NK-92 (cell line): ENCODE measurements around the gene GABRD.
"Not testable (repeated sequence)": the region's sequence is repeated elsewhere in the genome, so short reads cannot be mapped to it uniquely, and the experiment has no call there.

ENCODE experiments used
- DNase-seq: peaks from one replicate; lab custom pipeline; 2025; ENCODE audit not compliant: unreplicated experiment; lab: John Stamatoyannopoulos, UW

GABRD gene, protein sequence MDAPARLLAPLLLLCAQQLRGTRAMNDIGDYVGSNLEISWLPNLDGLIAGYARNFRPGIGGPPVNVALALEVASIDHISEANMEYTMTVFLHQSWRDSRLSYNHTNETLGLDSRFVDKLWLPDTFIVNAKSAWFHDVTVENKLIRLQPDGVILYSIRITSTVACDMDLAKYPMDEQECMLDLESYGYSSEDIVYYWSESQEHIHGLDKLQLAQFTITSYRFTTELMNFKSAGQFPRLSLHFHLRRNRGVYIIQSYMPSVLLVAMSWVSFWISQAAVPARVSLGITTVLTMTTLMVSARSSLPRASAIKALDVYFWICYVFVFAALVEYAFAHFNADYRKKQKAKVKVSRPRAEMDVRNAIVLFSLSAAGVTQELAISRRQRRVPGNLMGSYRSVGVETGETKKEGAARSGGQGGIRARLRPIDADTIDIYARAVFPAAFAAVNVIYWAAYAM

DNA sequence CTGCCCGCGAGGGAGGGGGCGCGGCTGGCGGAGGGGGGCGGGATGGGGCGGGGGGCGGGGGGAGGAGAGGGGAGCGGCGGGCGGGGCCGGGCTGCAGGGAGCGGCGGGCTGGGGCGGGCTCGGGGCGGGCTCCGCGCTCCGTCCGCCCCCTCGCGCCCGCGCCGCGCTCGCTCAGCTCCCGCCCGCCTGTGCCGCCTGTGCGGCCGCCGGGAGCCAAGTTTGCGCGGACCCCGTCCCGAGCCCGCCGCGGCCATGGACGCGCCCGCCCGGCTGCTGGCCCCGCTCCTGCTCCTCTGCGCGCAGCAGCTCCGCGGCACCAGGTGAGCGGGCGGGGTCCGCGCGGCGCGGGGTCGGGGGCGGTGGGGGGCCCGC lies at the start of gene GABRD:
Gene GABRD (plus strand): TSS at position 174 of the 372 bp plus-strand sequence. CDS start 79 bp downstream, at position 253.
- DNase-seq: no peak

DNA sequence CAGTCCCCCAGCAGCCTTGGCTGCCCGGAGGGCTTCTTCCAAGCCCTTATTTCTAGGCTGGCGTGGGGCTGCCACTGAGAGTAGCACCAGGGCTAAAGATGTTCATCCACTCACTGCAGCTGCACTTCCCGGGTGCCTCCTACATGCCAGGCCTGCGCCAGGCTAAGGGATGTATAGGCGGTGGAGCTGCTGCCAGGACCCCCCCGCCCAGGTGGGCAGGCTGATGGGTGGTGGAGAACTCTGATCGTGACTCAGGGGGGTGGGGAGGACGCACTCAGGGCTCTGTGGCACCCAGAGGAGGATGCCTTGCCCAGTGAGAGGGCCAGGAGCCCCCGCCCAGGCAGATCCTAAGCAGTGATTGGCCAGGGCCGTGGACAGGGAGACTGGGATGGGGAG lies 49.6 kb upstream of the GABRD start:
- DNase-seq: no peak

DNA sequence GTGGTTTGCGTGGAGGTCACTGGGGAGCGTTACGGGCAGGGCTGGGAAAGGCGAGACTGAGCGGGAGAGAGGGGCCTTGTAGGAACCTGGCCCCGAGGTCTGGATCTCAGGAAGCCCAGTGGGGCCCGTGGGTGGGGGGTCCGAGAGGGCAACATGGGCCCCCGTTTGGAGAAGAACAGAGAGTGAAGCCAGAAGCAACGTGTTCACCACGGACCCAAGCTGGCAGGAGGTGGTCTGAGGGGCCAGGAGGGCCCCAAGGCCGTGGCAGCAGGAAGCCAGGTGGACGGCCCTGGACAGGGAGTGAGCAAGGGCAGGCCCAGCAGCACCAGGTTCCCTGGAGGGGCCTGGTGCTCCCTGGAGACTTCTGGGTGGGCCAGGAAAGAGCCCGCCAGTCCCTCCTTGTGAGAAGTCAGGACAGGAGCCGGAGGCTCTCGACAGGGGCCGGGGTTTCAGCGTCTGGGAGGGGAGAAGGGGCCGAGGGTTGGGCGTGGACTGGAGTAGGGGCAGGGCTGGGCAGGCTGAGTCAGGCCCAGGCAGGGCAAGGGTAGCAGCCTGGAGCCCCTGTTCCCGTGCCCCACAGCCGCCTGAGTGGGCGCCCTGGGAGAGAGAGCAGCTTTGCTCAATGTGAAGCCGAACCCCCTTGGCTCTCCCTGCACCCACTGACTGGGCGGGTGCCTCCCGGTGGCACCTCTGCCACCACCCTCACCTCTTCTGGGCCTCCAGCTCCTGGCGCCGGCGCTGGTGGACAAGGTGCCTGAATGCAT lies 49.0 kb upstream of the GABRD start:
- no peak for DNase-seq

DNA sequence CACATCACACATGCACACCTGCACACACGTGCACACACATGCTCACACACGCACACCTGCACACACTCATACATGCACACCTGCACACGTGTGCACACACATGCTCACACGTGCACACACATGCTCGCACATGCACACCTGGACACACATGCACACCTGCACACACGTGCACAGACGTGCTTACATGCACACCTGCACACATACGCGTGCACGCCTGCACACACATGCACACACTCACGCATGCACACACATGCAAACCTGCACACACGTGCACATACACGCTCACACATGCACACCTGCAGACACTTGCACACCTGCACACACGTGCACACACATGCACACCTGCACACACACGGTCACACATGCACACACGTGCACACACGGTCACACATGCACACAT lies 48.1 kb upstream of the GABRD start:
- no peak for DNase-seq

- no peak for DNase-seq
Observed at GRCh38 chr1:1971688-1972087, 47.5 kb upstream of the GABRD start.

DNA sequence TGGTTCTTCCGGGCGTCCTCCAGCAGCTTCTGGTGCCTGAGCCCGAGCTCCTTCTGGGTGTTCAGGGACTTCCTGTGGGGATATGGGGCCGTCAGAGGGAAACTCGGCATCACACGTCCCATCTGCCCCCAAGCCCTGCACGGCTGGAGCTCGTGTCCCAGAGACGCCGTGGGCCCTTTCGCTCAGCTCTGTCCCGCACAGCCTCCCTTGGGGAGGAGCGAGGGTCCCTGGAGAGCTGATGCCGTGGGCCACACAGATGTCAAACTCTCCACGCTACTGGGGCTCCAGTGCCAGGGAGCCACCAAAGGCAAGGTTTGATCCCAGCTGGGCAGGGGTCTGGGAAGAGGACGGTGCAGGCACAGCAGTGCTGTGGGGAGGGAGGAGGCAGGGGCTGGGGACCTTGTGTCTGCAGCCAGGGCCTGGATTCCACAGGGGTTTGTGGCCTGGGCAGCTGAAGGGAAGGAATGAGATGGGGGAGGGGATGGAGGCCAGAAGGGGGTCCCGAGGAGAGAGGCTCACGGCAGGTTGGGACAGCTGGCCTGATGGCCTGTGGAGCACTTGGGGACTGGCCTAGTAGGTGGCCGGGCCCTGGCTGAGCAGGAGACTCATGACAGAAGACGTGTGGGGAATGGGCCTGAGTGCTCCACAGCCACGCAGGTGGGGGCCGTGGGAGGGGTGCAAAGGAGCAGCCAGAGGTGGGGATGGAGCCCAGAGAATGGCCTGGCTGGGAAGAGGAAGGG lies 46.0 kb upstream of the GABRD start:
- DNase-seq: no peak

GRCh38 chr1:1973716-1974642 lies 45.2 kb upstream of the GABRD start:
- DNase-seq: no peak

- no peak for DNase-seq
Observed at GRCh38 chr1:1974834-1975233, 44.3 kb upstream of the GABRD start.

GRCh38 chr1:1975535-1975934 lies 43.6 kb upstream of the GABRD start:
- DNase-seq: no peak

GRCh38 chr1:1976031-1976430 lies 43.1 kb upstream of the GABRD start:
- no peak for DNase-seq

- no peak for DNase-seq
Observed at GRCh38 chr1:1978108-1978507, 41.0 kb upstream of the GABRD start.

- not testable (repeated sequence) for DNase-seq
Observed at GRCh38 chr1:1978690-1979481, 40.3 kb upstream of the GABRD start.

DNA sequence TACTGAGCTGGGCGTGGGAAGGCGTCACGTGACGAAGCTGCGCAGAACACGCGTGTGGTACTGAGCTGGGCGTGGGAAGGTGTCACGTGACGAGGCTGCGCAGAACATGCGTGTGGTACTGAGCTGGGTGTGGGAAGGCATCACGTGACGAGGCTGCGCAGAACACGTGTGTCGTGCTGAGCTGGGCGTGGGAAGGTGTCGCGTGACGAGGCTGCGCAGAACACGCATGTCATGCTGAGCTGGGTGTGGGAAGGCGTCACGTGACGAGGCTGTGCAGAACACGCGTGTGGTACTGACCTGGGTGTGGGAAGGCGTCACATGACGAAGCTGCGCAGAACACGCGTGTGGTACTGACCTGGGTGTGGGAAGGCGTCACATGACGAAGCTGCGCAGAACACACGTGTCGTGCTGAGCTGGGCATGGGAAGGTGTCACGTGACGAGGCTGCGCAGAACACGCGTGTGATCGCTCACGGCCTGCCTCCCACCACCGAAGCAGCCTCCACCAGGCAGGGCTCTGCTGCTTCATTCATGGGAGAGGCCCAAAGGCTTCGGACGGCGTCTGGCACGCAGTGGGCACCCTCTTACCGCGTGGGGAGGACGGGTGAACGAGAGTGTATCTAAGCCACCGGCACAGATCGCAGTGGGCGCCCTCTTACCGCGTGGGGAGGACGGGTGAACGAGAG lies 39.5 kb upstream of the GABRD start:
- no peak for DNase-seq

DNA sequence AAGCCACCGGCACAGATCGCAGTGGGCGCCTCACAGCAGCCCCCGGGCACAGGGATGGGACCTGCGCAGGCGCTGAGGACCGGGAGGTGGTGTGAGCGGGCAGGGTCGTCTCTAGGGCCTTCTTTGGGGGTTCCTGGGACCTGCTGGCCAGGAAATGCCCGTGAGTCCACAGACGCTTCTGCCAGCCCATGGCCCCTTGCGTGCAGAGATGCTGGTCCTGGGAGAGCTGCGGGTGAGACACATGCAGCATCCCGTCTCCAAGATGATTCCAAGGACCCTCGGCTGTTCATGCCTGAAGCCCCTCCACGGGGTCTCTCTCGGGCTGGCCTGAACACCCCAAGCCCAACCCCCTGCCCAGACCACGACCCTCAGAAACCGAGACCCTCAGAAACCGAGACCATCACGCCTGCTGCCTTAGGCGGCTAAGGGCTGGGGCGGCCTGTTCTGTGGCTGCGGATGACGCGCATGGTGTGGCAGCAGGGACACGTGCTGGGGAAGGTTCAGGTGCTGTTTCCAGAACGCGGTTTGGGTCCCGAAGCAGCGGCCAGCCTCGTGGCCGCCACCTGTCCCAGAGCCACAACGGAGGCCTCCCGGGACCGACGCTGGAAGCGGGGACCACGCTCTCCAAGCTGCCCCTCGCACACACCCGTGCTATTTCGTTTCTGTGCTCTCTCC lies 38.5 kb upstream of the GABRD start:
- DNase-seq: no peak

DNA sequence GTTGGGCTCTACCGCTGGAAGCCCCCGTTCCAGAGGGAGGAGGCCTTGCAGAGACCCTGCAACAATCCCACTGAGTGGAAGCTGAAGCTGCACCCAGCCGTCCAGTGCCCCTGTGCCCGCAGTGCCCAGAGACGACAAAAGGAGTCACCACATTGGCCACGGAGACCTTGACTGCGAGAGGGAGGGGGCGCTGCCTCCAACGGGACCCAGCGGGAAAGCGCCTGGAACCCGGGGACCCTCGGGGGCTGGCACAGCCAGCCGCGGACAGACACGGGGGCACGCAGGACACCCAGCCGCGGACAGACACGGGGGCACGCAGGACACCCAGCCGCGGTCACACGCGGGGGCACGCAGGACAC lies 38.0 kb upstream of the GABRD start:
- DNase-seq: no peak

- not testable (repeated sequence) for DNase-seq
Observed at GRCh38 chr1:1981631-1982327, 37.4 kb upstream of the GABRD start.

DNA sequence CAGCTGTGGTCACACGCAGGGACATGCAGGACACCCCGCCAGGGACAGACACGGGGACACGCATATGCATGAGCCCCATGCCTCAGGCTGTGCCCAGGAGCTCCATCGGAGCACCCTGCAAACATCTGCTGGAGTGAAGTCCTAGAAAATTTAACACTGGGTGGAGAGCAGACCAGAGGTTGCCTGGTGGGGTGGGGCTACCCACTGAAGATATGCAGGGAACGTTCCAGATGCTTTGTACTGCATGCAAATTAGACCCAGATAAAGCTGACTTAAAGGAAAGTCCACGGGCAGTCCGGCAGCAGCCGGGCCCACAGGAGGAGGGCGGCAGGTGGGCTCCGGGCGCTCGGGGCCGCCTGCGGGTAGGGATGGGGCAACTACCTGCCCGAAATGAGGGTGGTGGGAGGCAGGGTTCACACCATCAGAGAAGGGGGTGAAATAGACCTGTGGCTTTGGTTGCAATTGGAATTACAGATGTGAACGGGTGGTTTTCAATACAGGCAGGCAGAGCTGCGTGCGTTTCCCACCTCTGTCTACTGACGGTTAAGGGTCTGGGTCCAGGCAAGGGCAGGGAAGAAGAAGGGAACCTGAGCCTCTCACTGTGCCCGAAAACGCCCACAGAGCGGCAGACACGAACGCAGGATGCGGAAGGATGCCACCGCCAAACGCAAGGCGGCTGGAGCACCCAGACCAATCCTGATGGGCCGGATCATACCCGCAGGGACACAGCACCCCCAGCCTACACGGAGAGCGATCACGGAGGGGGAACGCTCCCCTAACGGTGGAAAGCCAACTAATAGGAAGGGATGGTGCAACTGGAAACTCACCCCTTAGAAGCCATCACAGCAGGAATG lies 36.5 kb upstream of the GABRD start:
- DNase-seq: no peak
